GM12878 (cell line): ENCODE data around the gene APOL4.

Source experiments
- MYC ChIP-seq: IDR thresholded peaks from 2 replicates; pipeline ENCODE4 v1.6.1; 2011; ENCODE audit warnings: mild to moderate bottlenecking, low read length, moderate library complexity, inconsistent platforms; ENCODE audit not compliant: insufficient read depth, insufficient replicate concordance, insufficient read length, severe bottlenecking
- POLR2A ChIP-seq: IDR thresholded peaks from 2 replicates; pipeline ENCODE4 v1.6.1; 2011; ENCODE audit warnings: low read depth, mild to moderate bottlenecking, low read length
- RFX5 ChIP-seq: IDR thresholded peaks from 2 replicates; pipeline ENCODE4 v1.6.1; 2011; ENCODE audit warnings: low read depth, low read length, improper control_type of control experiment

GRCh38 chr22:36156119-36156514, 45.5 kb downstream of the APOL4 start:
- TF ChIP-seq POLR2A (no peak), MYC (no peak), RFX5 (no peak)
